HepG2 (cell line): ENCODE data around the gene RGS2. TPM values are rescaled to one million over a fixed set of nuclear protein-coding genes. Genes with fewer than 3 reads are reported as not detected.

Experiments
- ATAC-seq: fragments of 200-7000 bp; cut with Tn5 transposase; 3 replicates; pipeline ENCODE4 v1.9.1; 2020; ENCODE audit warnings: mild to moderate bottlenecking, moderate library complexity
- BruUV-seq: library from RNA; stranded (reverse); fragments of 400-500 nt; replicated peaks from 2 replicates; lab custom pipeline; 2021; lab: Mats Ljungman, UMichigan
- CTCF ChIA-PET: fragments of 300-600 bp; formaldehyde crosslinking; extraction: SDS; loops from one replicate; lab custom pipeline; 2021; ENCODE audit warnings: low total read pairs, inconsistent platforms, low intra/inter-chr PET ratio; lab: Yijun Ruan, JAX
- POLR2A ChIA-PET: fragments of 350-600 bp; sonication (Branson Sonifier 250); formaldehyde crosslinking; loops from one replicate; lab custom pipeline; 2020; ENCODE audit warnings: antibody characterized with exemption, inconsistent platforms; lab: Yijun Ruan, JAX
- DNase-seq: peaks from one replicate; pipeline ENCODE4 v3.0.0-alpha.2; 2015; ENCODE audit warnings: low spot score
- FAIRE-seq: peaks from 3 replicates; lab custom pipeline; 2011; peaks lifted over from hg19 to GRCh38; lab: Jason Lieb, UNC
- H2AFZ ChIP-seq: one replicate; pipeline ENCODE4 v1.6.1; 2011; ENCODE audit warnings: low read length, inconsistent platforms
- H3K27ac ChIP-seq: fragments of 300-600 bp; 3 replicates; pipeline ENCODE4 v1.8.0; 2011; ENCODE audit warnings: mixed run types, mild to moderate bottlenecking, mixed read lengths, low read length, inconsistent platforms; ENCODE audit not compliant: insufficient read depth; ENCODE audit errors: extremely low read length
- H3K27me3 ChIP-seq, 2 experiments: fragments of 200-600 bp in 1 of 2; 2 replicates in 1 of 2; 3 replicates in 1 of 2; pipeline versions ENCODE4 v1.6.0 to v1.8.0; 2011; ENCODE audit warnings: low read length in 2 of 2, mild to moderate bottlenecking in 2 of 2, moderate library complexity in 2 of 2, inconsistent platforms in 1 of 2; ENCODE audit not compliant: insufficient read depth in 2 of 2, control insufficient read depth in 1 of 2
- H3K36me3 ChIP-seq, 2 experiments: fragments of 200-600 bp in 1 of 2; replicated peaks in 1 of 2; 2 replicates in 1 of 2; 3 replicates in 1 of 2; pipeline versions ENCODE4 v1.5.1 to v1.8.0; 2011; ENCODE audit warnings: low read length in 2 of 2, inconsistent platforms in 1 of 2; ENCODE audit not compliant: insufficient read depth in 2 of 2, control insufficient read depth in 1 of 2
- H3K4me1 ChIP-seq: 2 replicates; pipeline ENCODE4 v1.5.1; 2012; ENCODE audit warnings: low read length, inconsistent platforms; ENCODE audit not compliant: insufficient read depth
- H3K4me2 ChIP-seq: 2 replicates; pipeline ENCODE4 v1.6.0; 2011; ENCODE audit warnings: low read depth, low read length, inconsistent platforms
- H3K4me3 ChIP-seq, 3 experiments: fragments of 200-600 bp in 1 of 3; sonication (generic), shearing (Covaris generic) in 1 of 3; replicated peaks in 1 of 3; 2 replicates each; pipeline ENCODE4 v1.5.1; 2011 to 2016; ENCODE audit warnings: low read length in 3 of 3, inconsistent platforms in 2 of 3, low read depth in 2 of 3, mild to moderate bottlenecking in 2 of 3, control low read depth in 1 of 3, mixed read lengths in 1 of 3; ENCODE audit not compliant: insufficient read depth in 1 of 3
- H3K79me2 ChIP-seq: one replicate; pipeline ENCODE4 v1.6.1; 2011; ENCODE audit warnings: low read length, inconsistent platforms; ENCODE audit not compliant: insufficient read depth
- H3K9ac ChIP-seq: 2 replicates; pipeline ENCODE4 v1.6.0; 2011; ENCODE audit warnings: mild to moderate bottlenecking, low read depth, low read length, inconsistent platforms; ENCODE audit not compliant: insufficient read depth
- H3K9me3 ChIP-seq: 2 replicates; pipeline ENCODE4 v1.5.1; 2012; ENCODE audit warnings: mild to moderate bottlenecking, low read length
- H4K20me1 ChIP-seq: 2 replicates; pipeline ENCODE4 v1.6.0; 2011; ENCODE audit warnings: inconsistent platforms, mild to moderate bottlenecking, low read length, moderate library complexity; ENCODE audit not compliant: insufficient read depth
- CREB1 ChIP-seq, 2 experiments: fragments of 450-650 bp in 1 of 2; IDR thresholded peaks; 2 replicates each; pipeline ENCODE4 v1.6.1; 2016 to 2017; ENCODE audit warnings: control low read depth in 1 of 2, mild to moderate bottlenecking in 1 of 2, missing compliant biosample characterization in 1 of 2, missing genetic modification characterization in 1 of 2
- FIP1L1 ChIP-seq: fragments of 200-400 bp; formaldehyde crosslinking; IDR thresholded peaks from 2 replicates; pipeline ENCODE4 v1.6.1; 2018; ENCODE audit warnings: low read depth, mild to moderate bottlenecking, low read length, moderate library complexity, borderline replicate concordance; ENCODE audit not compliant: insufficient read depth
- KAT8 ChIP-seq: IDR thresholded peaks from 2 replicates; pipeline ENCODE4 v1.6.1; 2016; ENCODE audit warnings: missing genetic modification reagents, missing compliant biosample characterization
- KDM4B ChIP-seq: sonication (generic); formaldehyde crosslinking; IDR thresholded peaks from 2 replicates; pipeline ENCODE4 v1.4.0; 2020; ENCODE audit warnings: missing genetic modification reagents
- RBM39 ChIP-seq: fragments of 200-400 bp; formaldehyde crosslinking; IDR thresholded peaks from one replicate; pipeline ENCODE4 v1.6.1; 2018; ENCODE audit warnings: antibody characterized with exemption, mild to moderate bottlenecking, low read depth, low read length; ENCODE audit not compliant: poor library complexity, severe bottlenecking
- SATB2 ChIP-seq: sonication (generic); formaldehyde crosslinking; IDR thresholded peaks from 2 replicates; pipeline ENCODE4 v1.5.0; 2020; ENCODE audit warnings: missing genetic modification reagents
- STAG1 ChIP-seq: sonication (generic); formaldehyde crosslinking; IDR thresholded peaks from 2 replicates; pipeline ENCODE4 v1.4.0; 2020; ENCODE audit warnings: missing genetic modification reagents
- TAF1 ChIP-seq: sonication (generic); formaldehyde crosslinking; IDR thresholded peaks from 2 replicates; pipeline ENCODE4 v1.4.0; 2020; ENCODE audit warnings: missing genetic modification reagents
- TCF7 ChIP-seq: sonication (generic); IDR thresholded peaks from 2 replicates; pipeline ENCODE4 v1.6.1; 2016; ENCODE audit warnings: antibody characterized with exemption, low read depth
- ZNF335 ChIP-seq: sonication (generic); formaldehyde crosslinking; IDR thresholded peaks from 2 replicates; pipeline ENCODE4 v1.4.0; 2020; ENCODE audit warnings: missing genetic modification reagents
- ZNF33A ChIP-seq: sonication (generic); formaldehyde crosslinking; IDR thresholded peaks from 2 replicates; pipeline ENCODE4 v1.5.1; 2020; ENCODE audit warnings: missing genetic modification reagents, mild to moderate bottlenecking, moderate library complexity, borderline replicate concordance
- ZNF674 ChIP-seq: sonication (generic); formaldehyde crosslinking; IDR thresholded peaks from 2 replicates; pipeline ENCODE4 v1.5.0; 2020; ENCODE audit warnings: low read depth, mild to moderate bottlenecking, missing genetic modification reagents
- ZNF788 ChIP-seq: sonication (generic); formaldehyde crosslinking; IDR thresholded peaks from 2 replicates; pipeline ENCODE4 v1.5.0; 2020; ENCODE audit warnings: mild to moderate bottlenecking, missing genetic modification reagents, borderline replicate concordance
- ZNF850 ChIP-seq: sonication (generic); formaldehyde crosslinking; conservative IDR thresholded peaks from 2 replicates; pipeline ENCODE4 v1.9.0; 2021; ENCODE audit warnings: mild to moderate bottlenecking, missing genetic modification reagents
- ZSCAN9 ChIP-seq: IDR thresholded peaks from 2 replicates; pipeline ENCODE4 v1.6.1; 2016; ENCODE audit warnings: borderline replicate concordance
- WGBS: methylation state at CpG from one replicate; pipeline ENCODE4 v1.1.6; 2017; ENCODE audit warnings: low lambda C conversion rate; 5-methylcytosine and 5-hydroxymethylcytosine counted together
- in situ Hi-C: cut with HindIII; loops from 2 replicates; pipeline ENCODE4 v1.10.0; 2017; ENCODE audit warnings: low pct_unique_long_range_greater_than_20kb; ENCODE audit not compliant: extremely low pct_ligation_motif_present
- intact Hi-C: fragments of 100-400 bp; cut with micrococcal nuclease; formaldehyde crosslinking; loops from one replicate; pipeline ENCODE4 v1.10.0; 2022; ENCODE audit not compliant: unreplicated experiment
- polyA plus RNA-seq, 8 experiments: library from polyadenylated mRNA; depleted of rRNA in 3 of 8; stranded (reverse) in 7 of 8; unstranded in 1 of 8; fragments of >200 nt; fragmentation: Illumina TruSeq in 4 of 8; extraction: Trizol in 4 of 8; gene quantifications; 2 replicates each; pipeline versions ENCODE4 v1.2.1 to v1.2.3, GENCODE V29; 2011 to 2016; ENCODE audit warnings: low read depth in 4 of 8, missing spikeins in 1 of 8, mixed read lengths in 1 of 8; ENCODE audit not compliant: insufficient read depth in 1 of 8
- total RNA-seq, 5 experiments: library from RNA; depleted of rRNA; stranded (reverse); fragments of >200 nt; fragmentation: Illumina TruSeq; extraction: Trizol; gene quantifications; 2 replicates each; pipeline ENCODE4 v1.2.3, GENCODE V29; 2016; ENCODE audit warnings: low read depth in 1 of 5
- TF ChIP-seq, protein P1 (sequence below): sonication (generic); formaldehyde crosslinking; IDR thresholded peaks from 2 replicates; pipeline ENCODE4 v1.5.0; 2020; ENCODE audit warnings: missing genetic modification reagents, mild to moderate bottlenecking, borderline replicate concordance
- TF ChIP-seq, protein P2 (sequence below): sonication (generic); formaldehyde crosslinking; IDR thresholded peaks from 2 replicates; pipeline ENCODE4 v1.4.0; 2020; ENCODE audit warnings: missing genetic modification reagents, low read depth, mild to moderate bottlenecking, borderline replicate concordance

Gene RGS2
- total and polyA plus RNA-seq, 2 of the 13 experiments (the other 11 are each of a cell fraction or from before 2014, with no cell fraction given): 0.64 to 1.4 TPM

DNA sequence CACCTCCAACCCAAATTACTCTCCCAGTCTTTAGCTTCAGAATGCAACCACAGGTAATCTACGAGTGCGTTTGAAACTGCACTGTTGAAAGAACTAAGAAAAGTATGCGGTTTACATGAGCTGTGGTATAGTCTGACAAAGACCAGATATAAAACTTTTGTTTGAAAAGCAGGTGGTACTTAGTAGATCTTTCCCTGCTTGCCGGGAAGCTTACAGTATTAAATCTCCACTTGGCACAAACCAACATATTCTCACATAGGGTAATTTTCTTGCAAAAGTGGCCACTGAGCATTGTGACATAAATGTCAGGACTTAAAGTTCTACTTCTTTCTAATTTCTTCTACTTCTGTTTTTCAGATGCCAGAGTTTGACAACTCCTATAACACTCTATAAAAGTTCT is 8.4 kb downstream of the RGS2 start:
- in situ Hi-C loops: no loop called here
- ATAC-seq (no peak), FAIRE-seq (no peak), DNase-seq (no peak)
- no peaks in the 10 kb centered on the region for H4K20me1 ChIP-seq
- H2AFZ ChIP-seq: no peak overlapping the region
- no peaks in the 10 kb centered on the region for H3K36me3 ChIP-seq
- no peaks in the 10 kb centered on the region for H3K79me2 ChIP-seq
- CTCF ChIA-PET: no interaction called here
- no peak overlapping the region for H3K27ac ChIP-seq
- no peak for TF ChIP-seq SATB2 (CRISPR knock-in tag)
- no peak for TF ChIP-seq ZNF850 (CRISPR knock-in tag)
- no peak for TF ChIP-seq ZNF33A (CRISPR knock-in tag)
- no peak for TF ChIP-seq STAG1
- TF ChIP-seq KDM4B: no peak
- TF ChIP-seq RBM39: no peak
- intact Hi-C loops: no loop called here
- no peaks in the 10 kb centered on the region for H3K9me3 ChIP-seq
- no peak overlapping the region for H3K4me2 ChIP-seq
- H3K27me3 ChIP-seq: no peaks in the 10 kb centered on the region
- no peak overlapping the region for H3K9ac ChIP-seq
- no TSS peak for BruUV-seq
- H3K4me3 ChIP-seq: no peak overlapping the region
- POLR2A ChIA-PET: no interaction called here
- 4% methylated on average over 4 of the region's 4 CpGs for WGBS
- H3K4me1 ChIP-seq: no peaks in the 10 kb centered on the region

DNA sequence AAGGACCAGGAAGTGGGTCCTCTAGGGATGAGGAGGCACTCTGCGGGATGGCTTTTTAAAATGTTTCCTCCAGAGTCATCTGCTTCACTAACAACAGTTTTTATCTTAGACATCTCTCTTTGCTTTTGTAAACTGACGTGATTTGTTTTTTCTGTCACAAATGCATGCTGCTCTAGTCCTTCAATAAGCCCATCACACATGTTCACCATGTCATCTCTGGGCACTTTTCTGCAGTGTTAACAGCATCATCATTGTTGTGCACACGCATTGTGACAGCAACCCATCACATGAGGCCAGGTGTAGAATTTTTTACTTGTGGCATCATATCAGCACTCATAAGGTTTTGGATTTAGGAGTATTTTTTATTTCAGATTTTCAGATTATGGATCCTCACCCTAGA is 12.5 kb downstream of the RGS2 start:
- H3K9ac ChIP-seq: no peak overlapping the region
- no peaks in the 10 kb centered on the region for H3K27me3 ChIP-seq
- POLR2A ChIA-PET: no interaction called here
- intact Hi-C loops: loop anchor here (1.0 kb wide), 1 partner anchor 156 kb away; no protein-coding TSS in a partner anchor
- ATAC-seq (no peak), FAIRE-seq (no peak), DNase-seq (no peak)
- no peak overlapping the region for H3K4me3 ChIP-seq
- no peaks in the 10 kb centered on the region for H3K9me3 ChIP-seq
- H3K27ac ChIP-seq: no peak overlapping the region
- H3K4me2 ChIP-seq: no peak overlapping the region
- H2AFZ ChIP-seq: no peak overlapping the region
- CTCF ChIA-PET: no interaction called here
- no peaks in the 10 kb centered on the region for H3K79me2 ChIP-seq
- H4K20me1 ChIP-seq: no peaks in the 10 kb centered on the region
- H3K36me3 ChIP-seq: no peaks in the 10 kb centered on the region
- in situ Hi-C loops: no loop called here
- H3K4me1 ChIP-seq: no peaks in the 10 kb centered on the region
- BruUV-seq: no TSS peak
- no peak for TF ChIP-seq TAF1
- TF ChIP-seq KAT8 (CRISPR knock-in tag): no peak
- TF ChIP-seq CREB1 (IDR thresholded peaks at IDR 0.05): no peak
- no peak for TF ChIP-seq CREB1 (CRISPR knock-in tag; IDR thresholded peaks at IDR 0.05)
- no peak for TF ChIP-seq FIP1L1
- no peak for TF ChIP-seq SATB2 (CRISPR knock-in tag)
- no peak for TF ChIP-seq ZNF335
- TF ChIP-seq TCF7: no peak
- no peak for TF ChIP-seq ZNF788
- no peak for TF ChIP-seq ZSCAN9 (CRISPR knock-in tag)
- TF ChIP-seq, protein P1, sequence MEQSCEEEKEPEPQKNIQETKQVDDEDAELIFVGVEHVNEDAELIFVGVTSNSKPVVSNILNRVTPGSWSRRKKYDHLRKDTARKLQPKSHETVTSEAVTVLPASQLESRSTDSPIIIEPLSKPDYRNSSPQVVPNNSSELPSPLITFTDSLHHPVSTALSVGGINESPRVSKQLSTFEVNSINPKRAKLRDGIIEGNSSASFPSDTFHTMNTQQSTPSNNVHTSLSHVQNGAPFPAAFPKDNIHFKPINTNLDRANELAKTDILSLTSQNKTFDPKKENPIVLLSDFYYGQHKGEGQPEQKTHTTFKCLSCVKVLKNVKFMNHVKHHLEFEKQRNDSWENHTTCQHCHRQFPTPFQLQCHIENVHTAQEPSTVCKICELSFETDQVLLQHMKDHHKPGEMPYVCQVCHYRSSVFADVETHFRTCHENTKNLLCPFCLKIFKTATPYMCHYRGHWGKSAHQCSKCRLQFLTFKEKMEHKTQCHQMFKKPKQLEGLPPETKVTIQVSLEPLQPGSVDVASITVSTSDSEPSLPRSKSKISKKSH: no peak
- no peak for TF ChIP-seq ZNF674 (CRISPR knock-in tag)
- TF ChIP-seq, protein P2, sequence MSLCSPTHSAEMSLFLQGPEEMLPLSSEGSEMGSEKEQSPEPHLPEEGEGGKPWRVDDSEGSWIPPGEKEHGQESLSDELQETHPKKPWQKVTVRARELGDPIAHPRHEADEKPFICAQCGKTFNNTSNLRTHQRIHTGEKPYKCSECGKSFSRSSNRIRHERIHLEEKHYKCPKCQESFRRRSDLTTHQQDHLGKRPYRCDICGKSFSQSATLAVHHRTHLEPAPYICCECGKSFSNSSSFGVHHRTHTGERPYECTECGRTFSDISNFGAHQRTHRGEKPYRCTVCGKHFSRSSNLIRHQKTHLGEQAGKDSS (CRISPR knock-in tag): no peak
- WGBS: 4% methylated on average over 3 of the region's 3 CpGs
